ENCODE measurements around the gene GPX2. TPM values are rescaled to one million over a fixed set of nuclear protein-coding genes. Genes with fewer than 3 reads are reported as not detected.

The GPX2 gene
- total RNA-seq, 1 experiment from 2014 or later = not detected

DNA sequence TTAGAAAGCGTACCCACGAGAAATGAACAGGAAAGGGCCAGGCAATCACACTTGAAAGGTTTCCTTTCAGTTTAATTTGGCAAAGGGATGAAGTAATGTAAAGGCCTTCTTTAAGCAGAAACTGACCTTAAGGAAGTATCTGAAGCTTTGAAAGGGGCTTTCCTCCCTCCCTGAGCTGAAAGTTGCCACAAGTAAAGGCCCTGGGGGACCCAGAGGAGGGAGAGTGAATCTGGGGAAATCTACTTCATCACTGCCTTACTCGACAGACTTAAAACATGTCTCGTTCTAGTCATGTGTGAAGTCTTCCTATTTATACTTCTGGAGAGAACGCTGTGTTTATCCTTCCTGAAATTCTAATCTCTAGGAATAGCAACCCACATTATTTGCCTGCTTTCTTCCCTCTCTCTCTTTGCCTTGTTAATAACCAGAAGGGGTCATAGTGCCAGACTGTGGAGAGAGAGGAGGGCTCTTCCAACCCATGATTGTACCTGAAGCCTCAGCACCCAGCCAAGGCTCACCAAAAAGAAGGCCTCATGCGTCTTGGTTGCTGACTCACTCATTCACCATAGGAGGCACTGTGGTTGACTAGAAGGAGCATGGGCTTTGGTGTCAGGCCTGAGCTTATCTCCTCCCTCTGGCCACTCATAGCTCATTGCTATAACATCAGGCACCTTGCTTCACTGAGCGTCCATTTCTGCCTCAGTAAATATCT is 10.2 kb upstream of the GPX2 start:
- no TSS peak for BruUV-seq (replicated peaks)
- Mint-ChIP-seq H3K27ac (ENCODE audit: low read depth, unreplicated experiment) (no peak overlapping the region), H3K9me3 (ENCODE audit: unreplicated experiment) (no peaks in the 10 kb centered on the region), H3K4me1 (ENCODE audit: insufficient read depth, unreplicated experiment) (no peaks in the 10 kb centered on the region), H3K36me3 (ENCODE audit: insufficient read depth, unreplicated experiment) (peaks cover 5% of the 10 kb centered on the region), H3K27me3 (ENCODE audit: insufficient read depth, unreplicated experiment) (no peaks in the 10 kb centered on the region), H3K4me3 (ENCODE audit: unreplicated experiment) (no peak overlapping the region)
- ChIA-PET CTCF (interaction anchor here (0.6 kb wide), 3 partner anchors 33 to 1003 kb away, joined by 3 to 5 read pairs (median 3); no protein-coding TSS in a partner anchor), POLR2A (interaction anchor here (0.7 to 1.2 kb wide), 2 partner anchors 9 to 24 kb away, joined by 3 to 4 read pairs; no protein-coding TSS in a partner anchor)
- intact Hi-C loops (cut with micrococcal nuclease) = no loop called here
- TF ChIP-seq CTCF (IDR thresholded peaks at IDR 0.05; ENCODE audit: unreplicated experiment) = no peak
- DNase-seq (ENCODE audit: unreplicated experiment) = no peak

GRCh38 chr14:64951724-64952123 is 9.2 kb upstream of the GPX2 start:
- Mint-ChIP-seq H3K4me1 (ENCODE audit: insufficient read depth, unreplicated experiment) (no peaks in the 10 kb centered on the region), H3K4me3 (ENCODE audit: unreplicated experiment) (no peak overlapping the region), H3K9me3 (ENCODE audit: unreplicated experiment) (no peaks in the 10 kb centered on the region), H3K27ac (ENCODE audit: low read depth, unreplicated experiment) (no peak overlapping the region), H3K36me3 (ENCODE audit: insufficient read depth, unreplicated experiment) (peaks cover 5% of the 10 kb centered on the region), H3K27me3 (ENCODE audit: insufficient read depth, unreplicated experiment) (no peaks in the 10 kb centered on the region)
- BruUV-seq (replicated peaks) = no TSS peak
- no peak for TF ChIP-seq CTCF (IDR thresholded peaks at IDR 0.05; ENCODE audit: unreplicated experiment)
- no peak for DNase-seq (ENCODE audit: unreplicated experiment)
- ChIA-PET CTCF (no interaction called here), POLR2A (no interaction called here)
- intact Hi-C loops (cut with micrococcal nuclease) = no loop called here

GRCh38 chr14:64951291-64951690 is 8.7 kb upstream of the GPX2 start:
- no peak for DNase-seq (ENCODE audit: unreplicated experiment)
- Mint-ChIP-seq H3K27me3 (ENCODE audit: insufficient read depth, unreplicated experiment) (no peaks in the 10 kb centered on the region), H3K4me3 (ENCODE audit: unreplicated experiment) (no peak overlapping the region), H3K9me3 (ENCODE audit: unreplicated experiment) (no peaks in the 10 kb centered on the region), H3K4me1 (ENCODE audit: insufficient read depth, unreplicated experiment) (no peaks in the 10 kb centered on the region), H3K36me3 (ENCODE audit: insufficient read depth, unreplicated experiment) (peaks cover 5% of the 10 kb centered on the region), H3K27ac (ENCODE audit: low read depth, unreplicated experiment) (no peak overlapping the region)
- intact Hi-C loops (cut with micrococcal nuclease) = no loop called here
- ChIA-PET CTCF (no interaction called here), POLR2A (no interaction called here)
- no peak for TF ChIP-seq CTCF (IDR thresholded peaks at IDR 0.05; ENCODE audit: unreplicated experiment)
- BruUV-seq (replicated peaks) = no TSS peak

DNA sequence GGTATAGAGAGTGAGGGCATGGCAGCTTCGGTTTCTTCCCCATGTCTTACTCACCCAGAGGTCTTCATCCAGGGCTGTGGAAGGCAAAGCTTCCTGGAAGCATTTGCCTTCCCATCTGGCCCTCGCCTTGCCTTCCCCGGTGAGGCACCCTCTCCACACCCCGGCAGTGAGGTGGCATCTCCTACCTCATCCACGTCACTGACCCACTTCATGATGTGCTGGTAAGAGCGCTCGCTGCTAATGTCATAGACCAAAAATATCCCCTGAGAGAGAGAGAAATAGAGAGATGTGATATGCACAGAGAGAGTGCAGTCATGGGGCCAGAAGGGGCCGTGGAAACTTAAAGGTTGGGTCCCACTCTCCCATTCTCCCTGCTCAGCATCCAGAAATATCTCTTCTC is 8.3 kb upstream of the GPX2 start:
- ChIA-PET CTCF (no interaction called here), POLR2A (no interaction called here)
- Mint-ChIP-seq H3K9me3 (ENCODE audit: unreplicated experiment) (no peaks in the 10 kb centered on the region), H3K36me3 (ENCODE audit: insufficient read depth, unreplicated experiment) (peaks cover 5% of the 10 kb centered on the region), H3K4me1 (ENCODE audit: insufficient read depth, unreplicated experiment) (no peaks in the 10 kb centered on the region), H3K27ac (ENCODE audit: low read depth, unreplicated experiment) (no peak overlapping the region), H3K4me3 (ENCODE audit: unreplicated experiment) (no peak overlapping the region), H3K27me3 (ENCODE audit: insufficient read depth, unreplicated experiment) (no peaks in the 10 kb centered on the region)
- intact Hi-C loops (cut with micrococcal nuclease) = no loop called here
- BruUV-seq (replicated peaks) = no TSS peak
- DNase-seq (ENCODE audit: unreplicated experiment) = no peak
- TF ChIP-seq CTCF (IDR thresholded peaks at IDR 0.05; ENCODE audit: unreplicated experiment) = no peak
